Mucosa of descending colon (tissue), 3 donors: Measurements from ENCODE around the gene MLXIPL. TPM values are rescaled to one million over a fixed set of nuclear protein-coding genes. Genes with fewer than 3 reads are reported as not detected.
A peak's percentile ranks its signal among the peaks of the same experiment; 100 is the strongest.
"Not testable (repeated sequence)": the region's sequence is repeated elsewhere in the genome, so short reads cannot be mapped to it uniquely, and the experiment has no call there.

Experiments used
- ATAC-seq: fragments of 200-7000 bp; cut with Tn5 transposase; one replicate; pipeline ENCODE4 v1.9.1; 2020; ENCODE audit warnings: mild to moderate bottlenecking, moderate library complexity
- DNase-seq, 3 donors: peaks; one replicate each; pipeline ENCODE4 v3.0.0-alpha.2; 2020
- H3K36me3 ChIP-seq: fragments of 200-600 bp; one replicate; pipeline ENCODE4 v1.8.0; 2021; ENCODE audit warnings: low read depth, mild to moderate bottlenecking
- H3K4me1 ChIP-seq: fragments of 200-600 bp; one replicate; pipeline ENCODE4 v1.8.0; 2021; ENCODE audit warnings: low read depth, mild to moderate bottlenecking
- H3K4me3 ChIP-seq: fragments of 200-600 bp; one replicate; pipeline ENCODE4 v1.8.0; 2021; ENCODE audit warnings: mild to moderate bottlenecking
- H3K9me3 ChIP-seq: fragments of 200-600 bp; one replicate; pipeline ENCODE4 v1.8.0; 2021; ENCODE audit warnings: mild to moderate bottlenecking
- intact Hi-C, 2 donors: fragments of 100-400 bp; cut with DNase I in 1 of 2; cut with micrococcal nuclease in 1 of 2; formaldehyde crosslinking; loops; one replicate each; pipeline versions ENCODE4 v1.11.0 to v1.11.1; 2022; cut with DNase I, micrococcal nuclease
- total RNA-seq, 3 donors: library from RNA; stranded (reverse); fragmentation: NEBNext Ultra II Directional in 2 of 3; extraction: Animal tissue kit (Norgen Biotek cat#: 25700) in 2 of 3; gene quantifications; one replicate each; pipeline versions ENCODE4 v1.2.1 to v1.2.4, GENCODE V29; 2021 to 2023
- TF ChIP-seq, protein P1 (sequence below): fragments of 200-600 bp; IDR thresholded peaks from one replicate; pipeline ENCODE4 v1.8.0; 2022; ENCODE audit warnings: antibody characterized with exemption, mild to moderate bottlenecking
- donor health status: DM: no; HTN: no; CAD: no; lungs with moderate emphysema.
- donor health status: DM: no; HTN: no; CAD: no.
- donor health status: DM: no; HTN: yes; CAD: no.

MLXIPL gene
- total RNA-seq, 3 donors from 2014 or later = 13.3 to 18.0 (median 15.1) TPM

GRCh38 chr7:73567846-73568685 is 56.3 kb downstream of the MLXIPL start:
- intact Hi-C loops = no loop called here
- Histone ChIP-seq H3K4me3 (no peak overlapping the region), H3K9me3 (no peaks in the 10 kb centered on the region), H3K4me1 (peaks cover 6% of the 10 kb centered on the region), H3K36me3 (peaks cover 17% of the 10 kb centered on the region)
- DNase-seq (no peak), ATAC-seq (no peak)
- TF ChIP-seq, protein P1, sequence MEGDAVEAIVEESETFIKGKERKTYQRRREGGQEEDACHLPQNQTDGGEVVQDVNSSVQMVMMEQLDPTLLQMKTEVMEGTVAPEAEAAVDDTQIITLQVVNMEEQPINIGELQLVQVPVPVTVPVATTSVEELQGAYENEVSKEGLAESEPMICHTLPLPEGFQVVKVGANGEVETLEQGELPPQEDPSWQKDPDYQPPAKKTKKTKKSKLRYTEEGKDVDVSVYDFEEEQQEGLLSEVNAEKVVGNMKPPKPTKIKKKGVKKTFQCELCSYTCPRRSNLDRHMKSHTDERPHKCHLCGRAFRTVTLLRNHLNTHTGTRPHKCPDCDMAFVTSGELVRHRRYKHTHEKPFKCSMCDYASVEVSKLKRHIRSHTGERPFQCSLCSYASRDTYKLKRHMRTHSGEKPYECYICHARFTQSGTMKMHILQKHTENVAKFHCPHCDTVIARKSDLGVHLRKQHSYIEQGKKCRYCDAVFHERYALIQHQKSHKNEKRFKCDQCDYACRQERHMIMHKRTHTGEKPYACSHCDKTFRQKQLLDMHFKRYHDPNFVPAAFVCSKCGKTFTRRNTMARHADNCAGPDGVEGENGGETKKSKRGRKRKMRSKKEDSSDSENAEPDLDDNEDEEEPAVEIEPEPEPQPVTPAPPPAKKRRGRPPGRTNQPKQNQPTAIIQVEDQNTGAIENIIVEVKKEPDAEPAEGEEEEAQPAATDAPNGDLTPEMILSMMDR = no peak

GRCh38 chr7:73567140-73567539 is 57.2 kb downstream of the MLXIPL start:
- TF ChIP-seq, protein P1 = no peak
- no peak for ATAC-seq
- H3K4me1 ChIP-seq = peaks cover 2% of the 10 kb centered on the region

GRCh38 chr7:73566431-73566830 is 57.9 kb downstream of the MLXIPL start:
- H3K4me1 ChIP-seq, H3K4me3 ChIP-seq, H3K9me3 ChIP-seq, DNase-seq, intact Hi-C loops: not testable (repeated sequence)
- peak; percentile 16 for ATAC-seq
- H3K36me3 ChIP-seq = peaks cover 11% of the 10 kb centered on the region

More at GRCh38 chr7:73567140-73567539, 57.2 kb downstream of the MLXIPL start:
- peak in 1 of 3 donors; percentile 17 for DNase-seq
- intact Hi-C loops = no loop called here
- H3K9me3 ChIP-seq = no peaks in the 10 kb centered on the region
- H3K36me3 ChIP-seq = peaks cover 17% of the 10 kb centered on the region
- no peak overlapping the region for H3K4me3 ChIP-seq

GRCh38 chr7:73565675-73566340 is 58.5 kb downstream of the MLXIPL start:
- ATAC-seq (peak; percentile 64), DNase-seq (no peak)
- TF ChIP-seq, protein P1 = no peak
- Histone ChIP-seq H3K4me1 (peaks cover 2% of the 10 kb centered on the region), H3K9me3 (no peaks in the 10 kb centered on the region), H3K4me3 (no peak overlapping the region), H3K36me3 (peaks cover 8% of the 10 kb centered on the region)
- intact Hi-C loops = no loop called here

DNA sequence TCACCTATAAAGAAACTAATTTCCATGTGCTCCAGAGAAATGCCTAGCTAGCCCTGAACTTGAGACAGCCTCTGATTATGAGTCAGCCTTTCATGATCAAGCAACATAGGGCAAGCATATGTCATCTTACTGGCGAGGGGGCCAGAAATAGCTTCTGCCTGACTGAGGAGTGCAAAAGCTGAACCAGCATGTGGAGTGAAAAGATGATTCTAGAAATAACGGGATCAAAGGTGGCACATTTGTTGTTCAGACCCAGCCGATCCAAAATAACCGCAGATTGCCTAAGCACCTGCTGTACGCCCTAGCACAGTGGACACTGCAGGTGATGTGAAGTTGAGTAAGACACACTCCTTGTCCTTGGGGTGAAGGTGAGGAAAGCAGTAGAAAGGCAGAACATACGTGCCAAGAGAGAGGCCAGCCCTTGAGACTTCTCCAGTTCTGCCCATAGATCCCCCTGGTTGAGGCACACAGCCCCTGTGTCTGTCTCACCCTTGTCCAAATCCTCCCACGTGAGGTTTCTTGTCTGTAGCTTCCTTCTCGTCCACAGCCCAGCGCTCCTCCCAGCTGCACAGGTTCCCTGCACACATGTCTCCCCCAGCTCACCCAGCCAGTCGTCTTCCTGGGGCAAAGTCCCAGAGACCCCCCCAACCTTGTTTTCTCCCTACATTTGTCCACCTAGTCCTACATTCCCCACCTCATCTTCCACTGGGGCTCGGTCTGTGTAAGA is 64.0 kb downstream of the MLXIPL start:
- TF ChIP-seq, protein P1 = no peak
- ATAC-seq (no peak), DNase-seq (no peak)
- intact Hi-C loops = no loop called here
- Histone ChIP-seq H3K9me3 (no peaks in the 10 kb centered on the region), H3K4me1 (peaks cover 19% of the 10 kb centered on the region), H3K4me3 (no peak overlapping the region), H3K36me3 (no peaks in the 10 kb centered on the region)
